Retinal pigment epithelial cell (primary cell): ENCODE measurements around the gene MS4A10.

ENCODE experiments used
- DNase-seq: peaks from one replicate; pipeline ENCODE4 v3.0.0-alpha.2; 2010; ENCODE audit warnings: low read depth
- H3K4me3 ChIP-seq: 2 replicates; pipeline ENCODE4 v1.5.1; 2011; ENCODE audit warnings: mild to moderate bottlenecking, low read length, control low read depth, moderate library complexity
- CTCF ChIP-seq: conservative IDR thresholded peaks from 2 replicates; pipeline ENCODE4 v1.5.1; 2011; ENCODE audit warnings: low read depth, low read length, control low read depth, inconsistent platforms

MS4A10 gene

GRCh38 chr11:60767388-60767811 is 17.7 kb upstream of the MS4A10 start:
- TF ChIP-seq CTCF, result peak; percentile 34
- no peak for DNase-seq
- H3K4me3 ChIP-seq, result no peak overlapping the region

GRCh38 chr11:60768202-60768601 is 16.9 kb upstream of the MS4A10 start:
- no peak overlapping the region for H3K4me3 ChIP-seq
- no peak for DNase-seq
- TF ChIP-seq CTCF, result no peak

- no peak overlapping the region for H3K4me3 ChIP-seq
- no peak for DNase-seq
- TF ChIP-seq CTCF, result no peak
Measured at GRCh38 chr11:60769273-60769672, 15.9 kb upstream of the MS4A10 start.

- DNase-seq, result no peak
- no peak for TF ChIP-seq CTCF
- H3K4me3 ChIP-seq, result no peak overlapping the region
Measured at GRCh38 chr11:60769811-60770210, 15.3 kb upstream of the MS4A10 start.

DNA sequence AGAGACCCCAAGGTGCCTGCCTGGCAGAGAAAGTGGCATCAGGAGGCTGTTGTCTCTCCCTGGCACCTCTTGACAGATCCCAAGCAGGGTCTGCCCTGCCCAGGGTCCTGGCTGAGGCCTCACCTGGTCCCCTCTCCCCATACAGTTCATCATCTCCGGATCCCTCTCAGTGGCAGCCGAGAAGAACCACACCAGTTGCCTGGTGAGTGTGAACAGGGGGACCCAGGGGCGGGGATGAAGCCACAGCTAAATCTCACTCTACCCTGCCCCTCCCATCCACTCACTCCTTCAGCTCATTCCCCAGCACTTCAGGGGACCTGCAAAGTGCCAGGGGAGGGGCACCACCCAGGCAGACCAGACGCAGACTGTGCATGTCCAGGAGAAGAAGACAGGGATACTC is 14.0 kb upstream of the MS4A10 start:
- no peak for TF ChIP-seq CTCF
- H3K4me3 ChIP-seq, result no peak overlapping the region
- no peak for DNase-seq

GRCh38 chr11:60771879-60772525 is 13.1 kb upstream of the MS4A10 start:
- DNase-seq, result no peak
- no peak for TF ChIP-seq CTCF
- H3K4me3 ChIP-seq, result no peak overlapping the region

DNA sequence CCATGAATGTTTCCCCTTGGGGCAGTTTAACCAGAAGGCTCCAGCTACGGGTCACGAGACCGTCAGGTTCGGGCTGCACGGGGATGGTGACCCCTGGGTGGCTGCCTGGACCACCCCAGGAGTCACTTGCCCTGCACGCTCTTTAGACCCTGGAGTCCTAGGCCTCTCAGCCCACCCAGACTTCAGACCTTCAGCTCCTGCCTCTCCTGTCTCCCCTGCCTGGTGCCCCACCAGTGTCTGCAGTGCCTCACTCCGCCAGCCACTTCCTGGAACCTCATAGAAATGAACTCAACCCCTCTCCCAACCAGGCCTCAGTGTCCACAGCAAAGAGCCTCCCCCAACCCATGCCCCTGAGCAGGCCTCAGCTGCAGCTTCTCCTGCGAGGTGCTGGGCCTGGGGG is 12.5 kb upstream of the MS4A10 start:
- TF ChIP-seq CTCF, result no peak
- no peak overlapping the region for H3K4me3 ChIP-seq

More for the DNA sequence above, 12.5 kb upstream of the MS4A10 start:
- DNase-seq, result no peak
